Peyer's patch (tissue), 4 donors: ENCODE measurements around the gene HSPBP1.

ENCODE experiments used
- CTCF ChIP-seq, 6 experiments: fragments of 450-650 bp in 4 of 6; fragments of 200-600 bp in 2 of 6; sonication (generic) in 1 of 6; IDR thresholded peaks; one replicate each; pipeline ENCODE4 v1.5.1; 2017 to 2019; ENCODE audit warnings: antibody characterized with exemption in 6 of 6, mild to moderate bottlenecking in 3 of 6, moderate library complexity in 1 of 6
- POLR2A ChIP-seq, 2 donors: fragments of 450-650 bp; IDR thresholded peaks; one replicate each; pipeline ENCODE4 v1.5.1; 2017; ENCODE audit warnings: antibody characterized with exemption in 2 of 2, mild to moderate bottlenecking in 2 of 2, moderate library complexity in 2 of 2

- TF ChIP-seq CTCF (IDR thresholded peaks at IDR 0.05) (no peak), POLR2A (IDR thresholded peaks at IDR 0.05) (no peak)
Observed at GRCh38 chr19:55272142-55272541, 7.8 kb downstream of the HSPBP1 start.
